Muscle of back (tissue), 11 donors: Measurements from ENCODE around the gene VSIG8. TPM values are rescaled to one million over a fixed set of nuclear protein-coding genes. Genes with fewer than 3 reads are reported as not detected.

Source experiments
- DNase-seq, 3 donors: peaks; one replicate each; pipeline versions ENCODE4 v3.0.0 to v3.0.0-alpha.2; 2013
- polyA plus RNA-seq, 10 donors: library from polyadenylated mRNA; unstranded; fragments of 120-200 nt; gene quantifications; one replicate each; pipeline ENCODE4 v1.2.1, GENCODE V29; 2013; ENCODE audit not compliant: insufficient read length in 10 of 10

Gene VSIG8
- polyA plus RNA-seq, 10 donors: 0.12 TPM; not detected in 9

GRCh38 chr1:159829822-159830465 is 32.5 kb downstream of the VSIG8 start:
- DNase-seq: peak; percentile 27 to 74 (median 63)

- peak in 2 of 3 donors; percentile 16 to 30 for DNase-seq
These were observed 33.2 kb downstream of the VSIG8 start for GRCh38 chr1:159829273-159829634.

GRCh38 chr1:159828581-159829272 is 33.7 kb downstream of the VSIG8 start:
- no peak for DNase-seq

- DNase-seq: no peak
These were observed 34.3 kb downstream of the VSIG8 start for GRCh38 chr1:159828176-159828575.

GRCh38 chr1:159827549-159827948 is 34.9 kb downstream of the VSIG8 start:
- no peak for DNase-seq

GRCh38 chr1:159827102-159827490 is 35.4 kb downstream of the VSIG8 start:
- DNase-seq: no peak

GRCh38 chr1:159826441-159827101 is 35.9 kb downstream of the VSIG8 start, which contains the start of gene SLAMF8:
Gene SLAMF8, plus strand, starts transcription at chr1:159826873. Its CDS starts 26 bp downstream, at chr1:159826899.
- DNase-seq: no peak

- DNase-seq: no peak
These were observed 36.9 kb downstream of the VSIG8 start for GRCh38 chr1:159825564-159825963.

GRCh38 chr1:159823406-159823805 is 39.1 kb downstream of the VSIG8 start:
- DNase-seq: no peak

- DNase-seq: peak in 2 of 3 donors; percentile 38 to 56
These were observed 41.1 kb downstream of the VSIG8 start for GRCh38 chr1:159821171-159821867.

- no peak for DNase-seq
These were observed 45.0 kb downstream of the VSIG8 start for GRCh38 chr1:159817276-159818041.

- DNase-seq: no peak
These were observed 46.5 kb downstream of the VSIG8 start for GRCh38 chr1:159815926-159816325.

GRCh38 chr1:159804924-159805323 is 57.5 kb downstream of the VSIG8 start:
- DNase-seq: no peak

Other genes with a start within 250 kb of the VSIG8 start
- gene CRP, start 148.1 kb downstream of the VSIG8 start, polyA plus RNA-seq: not detected
- 10 to 100 TPM in 1 of 10 donors, 1 to 10 TPM in 9; 4.2 to 10.6 (median 6.9) TPM for gene DUSP23, start 81.7 kb downstream of the VSIG8 start, polyA plus RNA-seq
- under 1 TPM in 4 of 10 donors, not detected in 6; 0.13 to 0.31 (median 0.19) TPM for gene FCRL6, start 60.3 kb downstream of the VSIG8 start, polyA plus RNA-seq
- under 1 TPM in 6 of 10 donors, not detected in 4; 0.24 to 0.85 (median 0.61) TPM for gene SLAMF8, start 35.8 kb downstream of the VSIG8 start, polyA plus RNA-seq
- gene CFAP45, start 37.5 kb upstream of the VSIG8 start, polyA plus RNA-seq: under 1 TPM in 9 of 10 donors, not detected in 1; 0.20 to 0.84 (median 0.37) TPM
- gene TAGLN2, start 62.9 kb upstream of the VSIG8 start, polyA plus RNA-seq: 100 to 1,000 TPM; 148 to 245 (median 204) TPM
- 1 to 10 TPM in 2 of 10 donors, under 1 TPM in 8; 0.24 to 8.3 (median 0.53) TPM for gene IGSF9, start 83.0 kb upstream of the VSIG8 start, polyA plus RNA-seq
- not detected for gene SLAMF9, start 91.6 kb upstream of the VSIG8 start, polyA plus RNA-seq
- 1 to 10 TPM; 3.8 to 6.6 (median 5.7) TPM for gene PIGM, start 169.3 kb upstream of the VSIG8 start, polyA plus RNA-seq
- under 1 TPM; 0.35 to 0.91 (median 0.50) TPM for gene KCNJ10, start 207.5 kb upstream of the VSIG8 start, polyA plus RNA-seq
- gene KCNJ9, start 218.9 kb upstream of the VSIG8 start, polyA plus RNA-seq: under 1 TPM in 9 of 10 donors, not detected in 1; 0.04 to 0.13 (median 0.08) TPM
- 10 to 100 TPM; 13.6 to 22.9 (median 18.2) TPM for gene IGSF8, start 236.0 kb upstream of the VSIG8 start, polyA plus RNA-seq